Hematopoietic multipotent progenitor cell treated with erythropoietin and hydrocortisone succinate and interleukin-3 and kit ligand, for 4 days (in vitro differentiated cells): ENCODE data around the gene HDAC7.

ENCODE experiments used
- DNase-seq: peaks from one replicate; pipeline ENCODE4 v3.0.0-alpha.2; 2015

Gene HDAC7

GRCh38 chr12:47791874-47792273, 27.8 kb downstream of the HDAC7 start:
- no peak for DNase-seq

GRCh38 chr12:47791351-47791746, 28.4 kb downstream of the HDAC7 start:
- DNase-seq, result no peak

- no peak for DNase-seq
Observed at GRCh38 chr12:47790676-47791350, 28.9 kb downstream of the HDAC7 start.

GRCh38 chr12:47789712-47790489, 29.8 kb downstream of the HDAC7 start:
- no peak for DNase-seq

GRCh38 chr12:47789141-47789540, 30.6 kb downstream of the HDAC7 start:
- DNase-seq, result no peak

GRCh38 chr12:47787596-47788319, 31.9 kb downstream of the HDAC7 start:
- DNase-seq, result no peak

- no peak for DNase-seq
Observed at GRCh38 chr12:47786662-47787280, 32.9 kb downstream of the HDAC7 start.

GRCh38 chr12:47785887-47786661, 33.6 kb downstream of the HDAC7 start:
- DNase-seq, result no peak

- no peak for DNase-seq
Observed at GRCh38 chr12:47785036-47785886, 34.4 kb downstream of the HDAC7 start.

- DNase-seq, result no peak
Observed at GRCh38 chr12:47783821-47784819, 35.6 kb downstream of the HDAC7 start.

GRCh38 chr12:47783024-47783755, 36.5 kb downstream of the HDAC7 start:
- no peak for DNase-seq

- no peak for DNase-seq
Observed at GRCh38 chr12:47782372-47782770, 37.3 kb downstream of the HDAC7 start.

GRCh38 chr12:47781479-47782371, 38.0 kb downstream of the HDAC7 start:
- peak; percentile 32 for DNase-seq

- DNase-seq, result no peak
Observed at GRCh38 chr12:47779943-47780504, 39.7 kb downstream of the HDAC7 start.

- DNase-seq, result peak; percentile 96
Observed at GRCh38 chr12:47779301-47779942, 40.3 kb downstream of the HDAC7 start.

GRCh38 chr12:47778881-47779280, 40.8 kb downstream of the HDAC7 start:
- DNase-seq, result no peak

- peak; percentile 96 for DNase-seq
Observed at GRCh38 chr12:47777741-47778558, 41.8 kb downstream of the HDAC7 start.
